GM18498 (cell line): ENCODE measurements around the gene TRIM8.
"Not testable (repeated sequence)": the region's sequence is repeated elsewhere in the genome, so short reads cannot be mapped to it uniquely, and the experiment has no call there.

Experiments
- ATAC-seq: cut with Tn5 transposase; IDR thresholded peaks from one replicate; pipeline ENCODE4 v1.9.1; 2021; ENCODE audit warnings: mild to moderate bottlenecking, moderate library complexity; ENCODE audit not compliant: unreplicated experiment

TRIM8 gene

GRCh38 chr10:102691285-102692066 lies 47.2 kb downstream of the TRIM8 start:
- ATAC-seq = no peak

DNA sequence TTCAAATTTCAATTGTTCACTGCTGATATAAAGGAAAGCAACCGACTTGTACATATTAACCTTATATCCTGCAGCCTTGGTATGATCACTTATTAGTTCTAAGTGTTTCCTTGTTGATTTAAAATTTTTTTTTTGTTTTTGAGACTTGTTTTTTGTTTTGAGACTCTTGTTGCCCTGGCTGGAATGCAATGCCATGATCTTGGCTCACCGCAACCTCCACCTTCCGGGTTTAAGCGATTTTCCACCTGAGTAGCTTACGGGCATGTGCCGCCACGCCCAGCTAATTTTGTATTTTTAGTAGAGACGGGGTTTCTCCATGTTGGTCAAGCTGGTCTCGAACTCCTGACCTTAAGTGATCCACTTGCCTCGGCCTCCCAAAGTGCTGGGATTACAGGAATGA lies 51.1 kb downstream of the TRIM8 start:
- not testable (repeated sequence) for ATAC-seq

DNA sequence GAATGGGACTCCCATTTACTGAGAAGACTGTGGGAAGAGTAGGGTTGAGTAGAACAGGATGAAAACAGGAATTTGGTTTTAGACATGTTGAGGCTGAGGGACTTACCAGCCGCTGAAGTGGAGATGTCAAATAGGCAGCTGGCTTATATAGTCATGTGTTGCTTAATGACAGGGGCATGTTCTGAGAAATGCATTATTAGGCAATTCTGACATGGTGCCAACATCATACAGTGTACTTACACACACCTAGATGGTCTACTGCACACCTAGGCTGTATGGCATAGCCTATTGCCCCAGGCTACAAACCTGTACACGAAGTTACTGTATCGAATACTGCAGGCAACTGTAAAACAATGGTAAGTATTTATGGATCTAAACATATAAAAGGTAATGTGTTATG lies 52.5 kb downstream of the TRIM8 start:
- no peak for ATAC-seq

DNA sequence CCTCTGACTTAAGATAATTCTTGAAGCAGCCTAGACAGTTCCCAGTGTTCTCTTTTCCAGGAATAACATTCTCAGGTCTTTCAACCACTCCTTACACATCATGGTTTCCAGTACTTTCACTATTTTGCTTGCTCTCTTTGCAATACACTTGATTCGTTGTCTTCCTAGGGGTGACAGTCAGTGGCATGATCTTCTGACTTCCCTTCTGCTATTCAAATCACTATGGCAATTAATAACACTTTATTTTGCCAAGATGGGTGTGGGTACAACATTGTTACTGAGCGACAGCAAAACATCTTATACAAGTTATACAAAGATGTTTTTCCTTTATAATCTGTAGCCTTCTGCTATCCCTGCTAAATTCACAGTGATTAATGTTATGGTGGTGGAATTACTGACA lies 54.6 kb downstream of the TRIM8 start:
- no peak for ATAC-seq

GRCh38 chr10:102701272-102701671 lies 57.0 kb downstream of the TRIM8 start:
- ATAC-seq = no peak

DNA sequence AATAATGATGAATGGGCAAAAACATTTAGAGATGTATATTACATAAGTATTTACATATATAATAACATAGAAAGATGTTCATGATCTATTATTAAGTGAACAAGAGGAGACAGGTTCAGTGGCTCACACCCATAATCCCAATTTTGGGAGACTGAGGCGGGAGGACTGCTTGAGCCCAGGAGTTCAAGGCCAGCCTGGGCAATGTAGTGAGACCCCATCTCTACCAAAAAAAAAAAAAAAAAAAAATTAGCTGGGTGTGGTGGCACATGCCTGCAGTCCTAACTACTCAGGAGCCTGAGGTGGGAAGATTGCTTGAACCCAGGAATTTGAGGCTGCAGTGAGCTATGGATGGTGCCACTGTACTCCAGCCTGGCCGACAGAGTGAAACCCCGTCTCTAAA lies 57.5 kb downstream of the TRIM8 start:
- ATAC-seq = no peak

- ATAC-seq = no peak
These were observed 58.5 kb downstream of the TRIM8 start for GRCh38 chr10:102702742-102703141.

DNA sequence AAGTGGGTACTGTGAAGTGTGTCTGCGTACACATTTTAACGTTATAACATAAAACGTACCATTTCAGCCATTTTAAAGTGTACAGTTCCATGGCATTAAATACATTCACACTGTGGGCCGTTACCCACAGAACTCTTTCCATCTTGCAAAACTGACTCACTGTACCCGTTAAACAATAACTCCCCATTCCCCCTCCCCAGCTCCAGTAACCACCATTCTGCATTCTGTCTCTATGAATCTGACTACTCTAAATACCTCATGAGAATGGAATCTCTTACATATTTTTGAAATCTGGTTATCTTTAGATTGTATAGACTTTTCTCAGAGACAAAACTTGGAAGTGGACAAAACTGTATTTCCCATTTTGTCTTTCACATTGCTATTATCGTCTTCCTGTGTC lies 60.6 kb downstream of the TRIM8 start:
- ATAC-seq = no peak

- ATAC-seq = no peak
These were observed 61.3 kb downstream of the TRIM8 start for GRCh38 chr10:102705531-102705930.
